Chondrocyte (in vitro differentiated cells): Measurements from ENCODE around the gene AQP10. TPM values are rescaled to one million over a fixed set of nuclear protein-coding genes. Genes with fewer than 3 reads are reported as not detected.

Experiments
- DNase-seq: peaks from one replicate; pipeline ENCODE4 v3.0.0; 2021; ENCODE audit warnings: mixed read lengths, low spot score
- H3K27ac Mint-ChIP-seq: one replicate; pipeline ENCODE4 v1.8.0; 2021; ENCODE audit warnings: mild to moderate bottlenecking, moderate library complexity, mixed read lengths; ENCODE audit not compliant: unreplicated experiment
- H3K27me3 Mint-ChIP-seq: 2 replicates; pipeline ENCODE4 v1.8.0; 2021; ENCODE audit warnings: low read depth, mixed read lengths
- H3K36me3 Mint-ChIP-seq: 2 replicates; pipeline ENCODE4 v1.8.0; 2021; ENCODE audit warnings: low read depth, mixed read lengths
- H3K4me1 Mint-ChIP-seq: 2 replicates; pipeline ENCODE4 v1.8.0; 2021; ENCODE audit warnings: low read depth, mild to moderate bottlenecking, mixed read lengths
- H3K4me3 Mint-ChIP-seq: one replicate; pipeline ENCODE4 v1.8.0; 2021; ENCODE audit warnings: mild to moderate bottlenecking, moderate library complexity, mixed read lengths; ENCODE audit not compliant: unreplicated experiment
- H3K9me3 Mint-ChIP-seq: 2 replicates; pipeline ENCODE4 v1.8.0; 2021; ENCODE audit warnings: low read depth, mixed read lengths
- CTCF ChIP-seq: fragments of 200-600 bp; sonication (generic); IDR thresholded peaks from 2 replicates; pipeline ENCODE4 v1.5.0; 2021; ENCODE audit warnings: antibody characterized with exemption, mild to moderate bottlenecking, moderate library complexity
- total RNA-seq: library from RNA; stranded (reverse); gene quantifications from 3 replicates; pipeline ENCODE4 v1.2.1, GENCODE V29; 2021

Gene AQP10
- total RNA-seq, 1 donor from 2014 or later = not detected

- Mint-ChIP-seq H3K9me3 (no peaks in the 10 kb centered on the region), H3K4me3 (peak overlapping the region; percentile 66), H3K4me1 (peaks cover 38% of the 10 kb centered on the region), H3K27ac (peak overlapping the region; percentile 87), H3K36me3 (peaks cover 24% of the 10 kb centered on the region), H3K27me3 (no peaks in the 10 kb centered on the region)
- no peak for DNase-seq
- TF ChIP-seq CTCF = peak; percentile 80
Observed at GRCh38 chr1:154329152-154329521, 8.2 kb downstream of the AQP10 start.

GRCh38 chr1:154329551-154330131, 8.7 kb downstream of the AQP10 start:
- peak overlapping the region; percentile 66 for H3K4me3 Mint-ChIP-seq
- TF ChIP-seq CTCF = no peak
- peaks cover 43% of the 10 kb centered on the region for H3K4me1 Mint-ChIP-seq
- no peaks in the 10 kb centered on the region for H3K27me3 Mint-ChIP-seq
- DNase-seq = no peak
- H3K27ac Mint-ChIP-seq = peak overlapping the region; percentile 87
- H3K36me3 Mint-ChIP-seq = peaks cover 27% of the 10 kb centered on the region
- H3K9me3 Mint-ChIP-seq = no peaks in the 10 kb centered on the region

DNA sequence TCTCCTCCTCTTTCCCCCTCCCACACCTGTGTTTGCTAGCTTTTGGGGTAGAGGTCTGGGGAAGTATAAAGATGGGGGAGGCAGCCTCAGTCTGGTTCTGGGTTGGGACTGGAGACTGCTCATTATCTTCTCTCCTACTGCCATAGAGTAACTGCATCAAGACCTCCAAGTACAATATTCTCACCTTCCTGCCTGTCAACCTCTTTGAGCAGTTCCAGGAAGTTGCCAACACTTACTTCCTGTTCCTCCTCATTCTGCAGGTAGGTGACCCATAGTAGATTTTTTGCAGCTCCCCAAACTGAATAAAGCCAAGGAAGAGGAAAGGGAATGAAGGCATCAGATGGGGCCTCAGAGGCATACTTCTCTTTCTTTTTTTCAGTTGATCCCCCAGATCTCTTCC, 9.8 kb downstream of the AQP10 start:
- Mint-ChIP-seq H3K4me3 (no peak overlapping the region), H3K9me3 (no peaks in the 10 kb centered on the region), H3K36me3 (peaks cover 31% of the 10 kb centered on the region), H3K27ac (peak overlapping the region; percentile 41), H3K4me1 (peaks cover 50% of the 10 kb centered on the region), H3K27me3 (no peaks in the 10 kb centered on the region)
- no peak for TF ChIP-seq CTCF
- no peak for DNase-seq

DNA sequence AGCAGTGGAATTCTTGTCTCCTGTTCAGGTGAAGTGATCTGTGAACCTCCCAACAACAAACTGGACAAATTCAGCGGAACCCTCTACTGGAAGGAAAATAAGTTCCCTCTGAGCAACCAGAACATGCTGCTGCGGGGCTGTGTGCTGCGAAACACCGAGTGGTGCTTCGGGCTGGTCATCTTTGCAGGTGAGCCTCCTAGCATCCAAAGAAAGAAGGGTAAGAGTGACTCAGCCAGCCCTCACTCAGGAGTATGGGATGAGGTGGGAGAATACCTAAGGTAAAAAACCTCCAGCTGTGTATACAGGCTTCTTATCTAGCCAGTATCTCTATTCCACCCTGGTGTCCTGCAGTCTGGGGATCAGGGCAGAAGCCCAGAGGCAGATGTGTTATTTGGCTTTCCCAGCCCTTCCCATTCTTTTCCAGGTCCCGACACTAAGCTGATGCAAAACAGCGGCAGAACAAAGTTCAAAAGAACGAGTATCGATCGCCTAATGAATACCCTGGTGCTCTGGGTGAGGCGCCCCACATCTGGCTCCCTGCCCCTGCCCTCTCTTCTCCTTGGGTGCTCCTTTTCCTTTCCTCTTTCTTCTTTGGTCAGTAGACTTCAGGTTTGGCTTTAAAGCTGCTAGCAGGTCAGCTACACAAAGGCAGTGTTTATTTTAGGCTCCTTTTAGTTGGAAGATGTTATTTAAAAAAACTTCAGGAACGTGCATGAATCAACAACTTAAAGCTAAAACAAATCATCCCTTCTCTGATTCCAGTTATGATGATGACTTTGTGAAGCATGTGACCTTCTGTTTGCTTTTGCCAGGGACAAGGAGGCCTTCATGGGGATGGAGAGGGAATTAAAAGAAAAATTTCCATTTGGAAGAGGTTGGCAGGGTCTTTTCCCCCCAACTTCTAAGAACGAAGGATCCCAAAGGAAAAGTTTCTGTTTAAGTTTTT, 13.5 kb downstream of the AQP10 start:
- peak overlapping the region; percentile 96 for H3K27ac Mint-ChIP-seq

More for the DNA sequence above, 13.5 kb downstream of the AQP10 start:
- Mint-ChIP-seq H3K27me3 (no peaks in the 10 kb centered on the region), H3K4me3 (peak overlapping the region; percentile 31), H3K9me3 (no peaks in the 10 kb centered on the region), H3K4me1 (peaks cover 30% of the 10 kb centered on the region), H3K36me3 (peaks cover 46% of the 10 kb centered on the region)
- DNase-seq = no peak
- no peak for TF ChIP-seq CTCF
